HepG2 (cell line): ENCODE data around the gene PDIK1L. TPM values are rescaled to one million over a fixed set of nuclear protein-coding genes. Genes with fewer than 3 reads are reported as not detected.
A peak's percentile ranks its signal among the peaks of the same experiment; 100 is the strongest.

Source experiments
- ATAC-seq: fragments of 200-7000 bp; cut with Tn5 transposase; 3 replicates; pipeline ENCODE4 v1.9.1; 2020; ENCODE audit warnings: mild to moderate bottlenecking, moderate library complexity
- BruUV-seq: library from RNA; stranded (reverse); fragments of 400-500 nt; replicated peaks from 2 replicates; lab custom pipeline; 2021; lab: Mats Ljungman, UMichigan
- CTCF ChIA-PET: fragments of 300-600 bp; formaldehyde crosslinking; extraction: SDS; loops from one replicate; lab custom pipeline; 2021; ENCODE audit warnings: low total read pairs, inconsistent platforms, low intra/inter-chr PET ratio; lab: Yijun Ruan, JAX
- POLR2A ChIA-PET: fragments of 350-600 bp; sonication (Branson Sonifier 250); formaldehyde crosslinking; loops from one replicate; lab custom pipeline; 2020; ENCODE audit warnings: antibody characterized with exemption, inconsistent platforms; lab: Yijun Ruan, JAX
- DNase-seq: peaks from one replicate; pipeline ENCODE4 v3.0.0-alpha.2; 2015; ENCODE audit warnings: low spot score
- FAIRE-seq: peaks from 3 replicates; lab custom pipeline; 2011; peaks lifted over from hg19 to GRCh38; lab: Jason Lieb, UNC
- H2AFZ ChIP-seq: one replicate; pipeline ENCODE4 v1.6.1; 2011; ENCODE audit warnings: low read length, inconsistent platforms
- H3K27ac ChIP-seq: fragments of 300-600 bp; 3 replicates; pipeline ENCODE4 v1.8.0; 2011; ENCODE audit warnings: mixed run types, mild to moderate bottlenecking, mixed read lengths, low read length, inconsistent platforms; ENCODE audit not compliant: insufficient read depth; ENCODE audit errors: extremely low read length
- H3K27me3 ChIP-seq, 2 experiments: fragments of 200-600 bp in 1 of 2; 2 replicates in 1 of 2; 3 replicates in 1 of 2; pipeline versions ENCODE4 v1.6.0 to v1.8.0; 2011; ENCODE audit warnings: low read length in 2 of 2, mild to moderate bottlenecking in 2 of 2, moderate library complexity in 2 of 2, inconsistent platforms in 1 of 2; ENCODE audit not compliant: insufficient read depth in 2 of 2, control insufficient read depth in 1 of 2
- H3K36me3 ChIP-seq, 2 experiments: fragments of 200-600 bp in 1 of 2; replicated peaks in 1 of 2; 2 replicates in 1 of 2; 3 replicates in 1 of 2; pipeline versions ENCODE4 v1.5.1 to v1.8.0; 2011; ENCODE audit warnings: low read length in 2 of 2, inconsistent platforms in 1 of 2; ENCODE audit not compliant: insufficient read depth in 2 of 2, control insufficient read depth in 1 of 2
- H3K4me1 ChIP-seq: 2 replicates; pipeline ENCODE4 v1.5.1; 2012; ENCODE audit warnings: low read length, inconsistent platforms; ENCODE audit not compliant: insufficient read depth
- H3K4me2 ChIP-seq: 2 replicates; pipeline ENCODE4 v1.6.0; 2011; ENCODE audit warnings: low read depth, low read length, inconsistent platforms
- H3K4me3 ChIP-seq, 3 experiments: fragments of 200-600 bp in 1 of 3; sonication (generic), shearing (Covaris generic) in 1 of 3; replicated peaks in 1 of 3; 2 replicates each; pipeline ENCODE4 v1.5.1; 2011 to 2016; ENCODE audit warnings: low read length in 3 of 3, inconsistent platforms in 2 of 3, low read depth in 2 of 3, mild to moderate bottlenecking in 2 of 3, control low read depth in 1 of 3, mixed read lengths in 1 of 3; ENCODE audit not compliant: insufficient read depth in 1 of 3
- H3K79me2 ChIP-seq: one replicate; pipeline ENCODE4 v1.6.1; 2011; ENCODE audit warnings: low read length, inconsistent platforms; ENCODE audit not compliant: insufficient read depth
- H3K9ac ChIP-seq: 2 replicates; pipeline ENCODE4 v1.6.0; 2011; ENCODE audit warnings: mild to moderate bottlenecking, low read depth, low read length, inconsistent platforms; ENCODE audit not compliant: insufficient read depth
- H3K9me3 ChIP-seq: 2 replicates; pipeline ENCODE4 v1.5.1; 2012; ENCODE audit warnings: mild to moderate bottlenecking, low read length
- H4K20me1 ChIP-seq: 2 replicates; pipeline ENCODE4 v1.6.0; 2011; ENCODE audit warnings: inconsistent platforms, mild to moderate bottlenecking, low read length, moderate library complexity; ENCODE audit not compliant: insufficient read depth
- CEBPB ChIP-seq: IDR thresholded peaks from 2 replicates; pipeline ENCODE4 v1.6.1; 2011; ENCODE audit warnings: low read depth, low read length, improper control_type of control experiment, borderline replicate concordance
- CEBPG ChIP-seq: IDR thresholded peaks from 2 replicates; pipeline ENCODE4 v1.6.1; 2016
- CENPX ChIP-seq: sonication (generic); formaldehyde crosslinking; IDR thresholded peaks from 2 replicates; pipeline ENCODE4 v1.9.0; 2021; ENCODE audit warnings: mild to moderate bottlenecking, missing genetic modification reagents, moderate library complexity
- ESRRA ChIP-seq: sonication (generic); formaldehyde crosslinking; IDR thresholded peaks from 2 replicates; pipeline ENCODE4 v1.5.1; 2020; ENCODE audit warnings: mild to moderate bottlenecking, low read depth, missing genetic modification reagents
- EZH2 ChIP-seq: conservative IDR thresholded peaks from 2 replicates; pipeline ENCODE4 v1.6.1; 2012; ENCODE audit warnings: mild to moderate bottlenecking, low read depth, low read length, moderate library complexity
- IRF2 ChIP-seq: IDR thresholded peaks from 2 replicates; pipeline ENCODE4 v1.6.1; 2018; ENCODE audit warnings: missing genetic modification reagents, missing compliant biosample characterization
- MAFK ChIP-seq, 2 experiments: IDR thresholded peaks in 1 of 2; conservative IDR thresholded peaks in 1 of 2; 2 replicates each; pipeline ENCODE4 v1.6.1; 2011; ENCODE audit warnings: improper control_type of control experiment in 2 of 2, low read length in 2 of 2
- NFE2L2 ChIP-seq: fragments of 150-350 bp; IDR thresholded peaks from 2 replicates; pipeline ENCODE4 v1.6.1; 2014; ENCODE audit warnings: low read length
- TEAD3 ChIP-seq: optimal IDR thresholded peaks from 2 replicates; pipeline ENCODE3; 2016; ENCODE audit warnings: borderline replicate concordance
- TGIF2 ChIP-seq: IDR thresholded peaks from 2 replicates; pipeline ENCODE4 v1.6.1; 2016; ENCODE audit warnings: control low read depth, missing compliant biosample characterization
- ZNF256 ChIP-seq: sonication (generic); formaldehyde crosslinking; conservative IDR thresholded peaks from 2 replicates; pipeline ENCODE4 v1.4.0; 2020; ENCODE audit warnings: missing genetic modification reagents
- ZNF343 ChIP-seq: sonication (generic); formaldehyde crosslinking; IDR thresholded peaks from 2 replicates; pipeline ENCODE4 v1.4.0; 2020; ENCODE audit warnings: mild to moderate bottlenecking, missing genetic modification reagents
- ZNF598 ChIP-seq: sonication (generic); formaldehyde crosslinking; IDR thresholded peaks from 2 replicates; pipeline ENCODE4 v1.5.1; 2020; ENCODE audit warnings: mild to moderate bottlenecking, missing genetic modification reagents, borderline replicate concordance
- ZNF674 ChIP-seq: sonication (generic); formaldehyde crosslinking; IDR thresholded peaks from 2 replicates; pipeline ENCODE4 v1.5.0; 2020; ENCODE audit warnings: low read depth, mild to moderate bottlenecking, missing genetic modification reagents
- ZNF747 ChIP-seq: sonication (generic); formaldehyde crosslinking; IDR thresholded peaks from 2 replicates; pipeline ENCODE4 v1.8.1; 2023; ENCODE audit warnings: missing genetic modification reagents, mild to moderate bottlenecking, borderline replicate concordance
- WGBS: methylation state at CpG from one replicate; pipeline ENCODE4 v1.1.6; 2017; ENCODE audit warnings: low lambda C conversion rate; 5-methylcytosine and 5-hydroxymethylcytosine counted together
- in situ Hi-C: cut with HindIII; loops from 2 replicates; pipeline ENCODE4 v1.10.0; 2017; ENCODE audit warnings: low pct_unique_long_range_greater_than_20kb; ENCODE audit not compliant: extremely low pct_ligation_motif_present
- intact Hi-C: fragments of 100-400 bp; cut with micrococcal nuclease; formaldehyde crosslinking; loops from one replicate; pipeline ENCODE4 v1.10.0; 2022; ENCODE audit not compliant: unreplicated experiment
- polyA plus RNA-seq, 8 experiments: library from polyadenylated mRNA; depleted of rRNA in 3 of 8; stranded (reverse) in 7 of 8; unstranded in 1 of 8; fragments of >200 nt; fragmentation: Illumina TruSeq in 4 of 8; extraction: Trizol in 4 of 8; gene quantifications; 2 replicates each; pipeline versions ENCODE4 v1.2.1 to v1.2.3, GENCODE V29; 2011 to 2016; ENCODE audit warnings: low read depth in 4 of 8, missing spikeins in 1 of 8, mixed read lengths in 1 of 8; ENCODE audit not compliant: insufficient read depth in 1 of 8
- total RNA-seq, 5 experiments: library from RNA; depleted of rRNA; stranded (reverse); fragments of >200 nt; fragmentation: Illumina TruSeq; extraction: Trizol; gene quantifications; 2 replicates each; pipeline ENCODE4 v1.2.3, GENCODE V29; 2016; ENCODE audit warnings: low read depth in 1 of 5
- TF ChIP-seq, protein P1 (sequence below): sonication (generic); formaldehyde crosslinking; IDR thresholded peaks from 2 replicates; pipeline ENCODE4 v1.4.0; 2020; ENCODE audit warnings: missing genetic modification reagents
- TF ChIP-seq, protein P2 (sequence below): sonication (generic); formaldehyde crosslinking; IDR thresholded peaks from 2 replicates; pipeline ENCODE4 v1.9.0; 2021; ENCODE audit warnings: missing genetic modification reagents, borderline replicate concordance
- TF ChIP-seq, protein P3 (sequence below): sonication (generic); formaldehyde crosslinking; IDR thresholded peaks from 2 replicates; pipeline ENCODE4 v1.4.0; 2020; ENCODE audit warnings: missing genetic modification reagents

PDIK1L gene
- total and polyA plus RNA-seq, 2 of the 13 experiments (the other 11 are each of a cell fraction or from before 2014, with no cell fraction given), result 1.9 to 4.6 TPM

DNA sequence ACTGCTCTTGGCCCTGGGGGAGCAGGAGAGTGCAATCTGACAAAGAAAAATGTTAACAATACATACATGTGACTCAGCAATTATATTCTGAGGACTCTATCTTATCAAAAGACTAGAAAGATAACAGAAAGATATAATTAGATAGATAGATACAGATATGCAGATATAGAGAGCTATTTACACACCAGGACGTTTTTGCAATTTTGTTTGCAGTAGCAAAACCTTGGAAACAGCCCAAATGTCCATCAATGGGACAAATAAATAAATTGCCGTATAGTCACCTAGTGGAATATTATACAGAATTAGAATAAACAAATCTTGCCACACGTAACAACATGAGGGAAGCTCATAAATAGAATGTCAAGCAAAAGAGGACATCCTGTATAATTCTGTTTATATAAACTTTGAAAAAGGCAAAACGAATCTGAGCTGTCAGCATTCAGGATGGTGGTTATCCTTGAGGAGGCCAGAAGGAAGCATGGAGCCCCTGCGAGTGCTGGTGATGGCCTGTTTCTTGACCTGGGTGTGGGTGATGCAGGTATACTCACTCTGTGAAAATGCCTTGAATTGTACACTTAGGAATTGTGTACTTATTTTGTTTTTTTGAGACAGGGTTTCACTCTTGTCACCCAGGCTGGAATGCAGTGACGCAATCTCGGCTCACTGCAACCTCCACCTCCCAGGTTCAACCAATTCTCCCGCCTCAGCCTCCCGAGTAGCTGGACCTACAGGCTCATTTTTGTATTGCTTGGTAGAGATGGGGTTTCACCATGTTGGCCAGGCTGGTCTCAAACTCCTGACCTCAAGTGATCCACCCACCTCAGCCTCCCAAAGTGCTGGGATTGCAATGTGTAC lies 31.4 kb upstream of the PDIK1L start:
- intact Hi-C loops, result no loop called here
- H4K20me1 ChIP-seq, result no peaks in the 10 kb centered on the region
- no peak for TF ChIP-seq CENPX
- no peak for TF ChIP-seq ZNF674 (CRISPR knock-in tag)
- TF ChIP-seq CEBPB, result peak; percentile 38; the same call in 1 of the 2 replicates
- no peak for TF ChIP-seq ZNF256 (CRISPR knock-in tag)
- TF ChIP-seq, protein P1, sequence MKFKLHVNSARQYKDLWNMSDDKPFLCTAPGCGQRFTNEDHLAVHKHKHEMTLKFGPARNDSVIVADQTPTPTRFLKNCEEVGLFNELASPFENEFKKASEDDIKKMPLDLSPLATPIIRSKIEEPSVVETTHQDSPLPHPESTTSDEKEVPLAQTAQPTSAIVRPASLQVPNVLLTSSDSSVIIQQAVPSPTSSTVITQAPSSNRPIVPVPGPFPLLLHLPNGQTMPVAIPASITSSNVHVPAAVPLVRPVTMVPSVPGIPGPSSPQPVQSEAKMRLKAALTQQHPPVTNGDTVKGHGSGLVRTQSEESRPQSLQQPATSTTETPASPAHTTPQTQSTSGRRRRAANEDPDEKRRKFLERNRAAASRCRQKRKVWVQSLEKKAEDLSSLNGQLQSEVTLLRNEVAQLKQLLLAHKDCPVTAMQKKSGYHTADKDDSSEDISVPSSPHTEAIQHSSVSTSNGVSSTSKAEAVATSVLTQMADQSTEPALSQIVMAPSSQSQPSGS (CRISPR knock-in tag), result no peak
- no peak for TF ChIP-seq TGIF2
- no peak for TF ChIP-seq ZNF343 (CRISPR knock-in tag)
- TF ChIP-seq MAFK (conservative IDR thresholded peaks at IDR 0.05 in 1 of 2, IDR thresholded peaks at IDR 0.05 in 1 of 2; ENCODE audit: low read length in 2 of 2), result peak; percentile 1 to 40; a peak in 2 of 4 replicates
- no peak for TF ChIP-seq ESRRA (CRISPR knock-in tag)
- TF ChIP-seq, protein P2, sequence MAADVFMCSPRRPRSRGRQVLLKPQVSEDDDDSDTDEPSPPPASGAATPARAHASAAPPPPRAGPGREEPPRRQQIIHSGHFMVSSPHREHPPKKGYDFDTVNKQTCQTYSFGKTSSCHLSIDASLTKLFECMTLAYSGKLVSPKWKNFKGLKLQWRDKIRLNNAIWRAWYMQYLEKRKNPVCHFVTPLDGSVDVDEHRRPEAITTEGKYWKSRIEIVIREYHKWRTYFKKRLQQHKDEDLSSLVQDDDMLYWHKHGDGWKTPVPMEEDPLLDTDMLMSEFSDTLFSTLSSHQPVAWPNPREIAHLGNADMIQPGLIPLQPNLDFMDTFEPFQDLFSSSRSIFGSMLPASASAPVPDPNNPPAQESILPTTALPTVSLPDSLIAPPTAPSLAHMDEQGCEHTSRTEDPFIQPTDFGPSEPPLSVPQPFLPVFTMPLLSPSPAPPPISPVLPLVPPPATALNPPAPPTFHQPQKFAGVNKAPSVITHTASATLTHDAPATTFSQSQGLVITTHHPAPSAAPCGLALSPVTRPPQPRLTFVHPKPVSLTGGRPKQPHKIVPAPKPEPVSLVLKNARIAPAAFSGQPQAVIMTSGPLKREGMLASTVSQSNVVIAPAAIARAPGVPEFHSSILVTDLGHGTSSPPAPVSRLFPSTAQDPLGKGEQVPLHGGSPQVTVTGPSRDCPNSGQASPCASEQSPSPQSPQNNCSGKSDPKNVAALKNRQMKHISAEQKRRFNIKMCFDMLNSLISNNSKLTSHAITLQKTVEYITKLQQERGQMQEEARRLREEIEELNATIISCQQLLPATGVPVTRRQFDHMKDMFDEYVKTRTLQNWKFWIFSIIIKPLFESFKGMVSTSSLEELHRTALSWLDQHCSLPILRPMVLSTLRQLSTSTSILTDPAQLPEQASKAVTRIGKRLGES, result no peak
- TF ChIP-seq ZNF747 (CRISPR knock-in tag), result no peak
- TF ChIP-seq TEAD3, result peak; percentile 66
- peak; percentile 55; the same call in 1 of the 2 replicates for TF ChIP-seq CEBPG
- no peak for TF ChIP-seq IRF2 (CRISPR knock-in tag)
- TF ChIP-seq NFE2L2, result peak; percentile 48; the same call in 1 of the 2 replicates
- TF ChIP-seq, protein P3, sequence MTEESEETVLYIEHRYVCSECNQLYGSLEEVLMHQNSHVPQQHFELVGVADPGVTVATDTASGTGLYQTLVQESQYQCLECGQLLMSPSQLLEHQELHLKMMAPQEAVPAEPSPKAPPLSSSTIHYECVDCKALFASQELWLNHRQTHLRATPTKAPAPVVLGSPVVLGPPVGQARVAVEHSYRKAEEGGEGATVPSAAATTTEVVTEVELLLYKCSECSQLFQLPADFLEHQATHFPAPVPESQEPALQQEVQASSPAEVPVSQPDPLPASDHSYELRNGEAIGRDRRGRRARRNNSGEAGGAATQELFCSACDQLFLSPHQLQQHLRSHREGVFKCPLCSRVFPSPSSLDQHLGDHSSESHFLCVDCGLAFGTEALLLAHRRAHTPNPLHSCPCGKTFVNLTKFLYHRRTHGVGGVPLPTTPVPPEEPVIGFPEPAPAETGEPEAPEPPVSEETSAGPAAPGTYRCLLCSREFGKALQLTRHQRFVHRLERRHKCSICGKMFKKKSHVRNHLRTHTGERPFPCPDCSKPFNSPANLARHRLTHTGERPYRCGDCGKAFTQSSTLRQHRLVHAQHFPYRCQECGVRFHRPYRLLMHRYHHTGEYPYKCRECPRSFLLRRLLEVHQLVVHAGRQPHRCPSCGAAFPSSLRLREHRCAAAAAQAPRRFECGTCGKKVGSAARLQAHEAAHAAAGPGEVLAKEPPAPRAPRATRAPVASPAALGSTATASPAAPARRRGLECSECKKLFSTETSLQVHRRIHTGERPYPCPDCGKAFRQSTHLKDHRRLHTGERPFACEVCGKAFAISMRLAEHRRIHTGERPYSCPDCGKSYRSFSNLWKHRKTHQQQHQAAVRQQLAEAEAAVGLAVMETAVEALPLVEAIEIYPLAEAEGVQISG (CRISPR knock-in tag), result no peak
- no peak for TF ChIP-seq EZH2
- TF ChIP-seq ZNF598 (CRISPR knock-in tag), result no peak

More for the DNA sequence above, 31.4 kb upstream of the PDIK1L start:
- no peak for FAIRE-seq
- no TSS peak for BruUV-seq
- Histone ChIP-seq H3K79me2 (no peaks in the 10 kb centered on the region), H3K4me2 (no peak overlapping the region), H3K9me3 (no peaks in the 10 kb centered on the region), H3K4me3 (no peak overlapping the region), H3K27ac (no peak overlapping the region), H3K27me3 (no peaks in the 10 kb centered on the region; a peak in 2 of 5 replicates), H3K9ac (no peak overlapping the region), H2AFZ (no peak overlapping the region), H3K4me1 (no peaks in the 10 kb centered on the region), H3K36me3 (no peaks in the 10 kb centered on the region)
- ChIA-PET CTCF (no interaction called here), POLR2A (no interaction called here)
- in situ Hi-C loops, result no loop called here
- WGBS, result 15% methylated on average over 9 of the region's 9 CpGs
- ATAC-seq, result no peak
- no peak for DNase-seq
